Embryonic facial prominence (tissue), 1 donor: Measurements from ENCODE around the gene USP24.
"Not testable (repeated sequence)": the region's sequence is repeated elsewhere in the genome, so short reads cannot be mapped to it uniquely, and the experiment has no call there.

ENCODE experiments used
- DNase-seq: peaks from one replicate; pipeline ENCODE4 v3.0.0-alpha.2; 2016; ENCODE audit errors: extremely low spot score

The USP24 gene

DNA sequence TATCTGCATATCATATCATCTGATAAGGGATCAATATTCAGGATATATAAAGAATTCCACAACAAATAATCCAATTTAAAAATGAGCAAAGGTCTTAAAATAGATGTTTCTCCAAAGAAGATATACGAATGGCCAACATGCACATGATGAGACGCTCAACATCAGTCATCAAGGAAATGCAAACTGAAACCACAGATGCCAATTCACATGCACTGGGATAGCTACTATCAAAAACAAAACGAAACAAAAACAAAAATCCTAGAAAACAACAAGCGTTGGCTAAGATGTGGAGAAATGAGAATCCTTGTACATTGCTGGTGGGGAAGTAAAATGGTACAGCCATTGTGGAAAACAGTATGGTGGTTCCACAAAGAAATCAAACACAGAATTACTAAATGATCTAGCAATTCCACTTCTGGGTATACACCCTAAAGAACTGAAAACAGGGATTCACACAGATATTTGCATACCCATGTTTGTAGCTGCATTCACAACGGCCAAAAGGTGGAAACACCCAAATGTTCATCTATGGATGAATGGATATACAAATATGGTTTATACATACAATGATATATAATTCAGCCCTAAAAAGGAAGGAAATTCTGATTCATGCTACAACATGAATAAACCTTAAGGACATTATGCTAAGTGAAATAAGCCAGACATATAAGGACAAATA, 96.4 kb downstream of the USP24 start:
- no peak for DNase-seq

DNA sequence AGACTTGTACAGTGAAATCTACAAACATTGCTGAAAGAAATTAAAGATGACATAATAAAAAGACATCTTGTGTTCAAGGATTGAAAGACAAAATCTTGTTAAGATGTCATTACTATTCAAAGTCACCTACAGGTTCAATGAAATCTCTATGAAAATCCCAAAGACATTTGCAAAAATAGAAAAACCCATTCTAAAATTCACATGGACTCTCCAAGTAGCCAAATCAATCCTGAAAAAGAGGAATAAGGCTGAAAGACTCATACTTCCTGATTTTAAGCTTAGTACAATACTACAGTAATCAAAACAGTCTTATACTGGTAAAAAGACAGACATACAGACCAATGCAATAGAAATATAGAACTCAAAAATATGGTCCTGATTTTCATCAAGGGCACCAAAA, 97.2 kb downstream of the USP24 start:
- DNase-seq, result no peak

DNA sequence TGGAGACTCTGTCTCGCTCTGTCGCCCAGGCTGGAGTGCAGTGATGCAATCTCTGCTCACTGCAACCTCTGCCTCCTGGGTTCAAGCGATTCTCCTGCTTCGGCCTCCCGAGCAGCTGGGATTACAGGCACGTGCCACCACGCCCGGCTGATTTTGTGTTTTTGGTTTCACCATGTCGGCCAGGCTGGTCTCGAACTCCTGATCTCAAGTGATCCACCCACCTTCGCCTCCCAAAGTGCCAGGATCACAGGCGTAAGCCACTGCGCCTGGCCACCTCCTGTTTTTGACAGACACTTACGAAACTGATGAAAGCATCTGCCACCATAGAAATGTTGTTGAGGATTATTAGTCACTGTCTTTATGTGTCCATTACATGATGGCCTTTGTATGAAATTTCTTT, 106.2 kb downstream of the USP24 start:
- DNase-seq, result not testable (repeated sequence)

DNA sequence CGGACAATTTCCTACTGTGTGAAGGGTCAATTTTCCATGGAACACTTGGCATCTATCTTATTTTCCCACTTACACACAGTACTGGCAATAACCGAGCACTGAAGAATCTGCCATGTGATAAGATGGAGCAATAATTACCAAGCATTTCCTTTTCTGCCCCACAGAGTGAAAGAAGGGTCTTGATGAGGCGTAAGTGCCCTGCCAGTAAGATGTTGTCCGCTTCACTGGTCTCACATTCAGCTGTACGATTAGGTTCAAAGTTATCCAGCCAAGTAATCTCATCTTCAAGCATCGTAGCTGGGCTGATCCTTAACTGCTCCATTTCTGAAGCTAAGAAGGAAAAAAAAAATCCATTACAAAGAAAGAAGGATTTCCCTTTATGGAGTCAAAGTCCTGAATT, 108.1 kb downstream of the USP24 start:
- DNase-seq, result no peak

DNA sequence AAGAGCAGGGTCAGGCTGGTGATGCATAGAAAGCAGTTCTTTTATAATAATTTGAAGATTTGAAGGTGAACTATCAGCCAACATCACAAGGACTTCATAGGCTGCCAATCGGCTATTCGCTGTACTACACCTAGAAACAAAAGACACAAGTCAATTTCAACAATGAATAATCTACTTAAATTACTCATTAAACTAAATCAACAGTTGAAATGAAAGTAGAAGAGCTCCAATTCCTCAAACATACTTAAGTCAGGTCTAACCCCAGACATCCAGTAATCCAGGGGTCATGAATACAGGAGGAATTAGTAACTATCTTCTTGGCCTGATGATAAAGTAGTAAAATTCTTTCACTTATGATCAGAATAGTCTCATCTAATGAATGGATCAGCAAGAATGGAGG, 111.3 kb downstream of the USP24 start:
- DNase-seq, result no peak

DNA sequence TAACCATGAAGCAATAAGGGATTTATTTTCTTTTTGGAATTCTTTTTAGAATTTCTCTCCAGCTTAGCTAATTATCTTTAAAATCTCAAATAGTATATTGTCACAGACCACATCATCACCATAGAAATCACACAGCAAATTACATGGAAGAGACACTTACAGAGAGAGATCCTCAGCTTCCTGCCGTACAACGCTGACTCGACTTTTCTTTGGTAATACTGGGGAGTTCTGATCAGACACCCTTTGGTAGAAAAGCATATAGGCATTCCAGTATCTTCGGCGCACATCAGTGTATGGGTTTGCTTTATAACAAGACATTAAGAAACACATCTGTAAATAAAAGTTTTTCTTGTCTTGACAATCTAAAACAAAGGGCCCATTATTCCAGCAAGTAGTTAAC, 120.1 kb downstream of the USP24 start:
- DNase-seq, result no peak

DNA sequence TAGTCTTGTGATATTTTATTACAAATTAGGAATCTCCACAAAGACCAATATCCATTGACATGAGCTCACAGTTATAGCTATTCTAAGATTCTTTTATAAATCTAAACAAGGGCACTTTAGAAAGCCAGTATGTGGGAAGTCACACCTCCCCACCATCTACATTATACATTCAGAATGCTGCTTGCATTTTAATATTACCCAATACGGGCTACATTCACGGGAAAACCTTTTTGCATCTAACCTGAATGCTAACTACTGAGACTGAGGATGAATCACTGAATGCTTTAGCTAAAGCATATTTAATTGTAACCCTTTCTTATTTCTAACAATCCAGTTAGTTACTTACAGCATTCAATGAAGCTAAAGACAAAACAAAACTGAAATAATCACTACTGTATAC, 122.7 kb downstream of the USP24 start:
- no peak for DNase-seq

DNA sequence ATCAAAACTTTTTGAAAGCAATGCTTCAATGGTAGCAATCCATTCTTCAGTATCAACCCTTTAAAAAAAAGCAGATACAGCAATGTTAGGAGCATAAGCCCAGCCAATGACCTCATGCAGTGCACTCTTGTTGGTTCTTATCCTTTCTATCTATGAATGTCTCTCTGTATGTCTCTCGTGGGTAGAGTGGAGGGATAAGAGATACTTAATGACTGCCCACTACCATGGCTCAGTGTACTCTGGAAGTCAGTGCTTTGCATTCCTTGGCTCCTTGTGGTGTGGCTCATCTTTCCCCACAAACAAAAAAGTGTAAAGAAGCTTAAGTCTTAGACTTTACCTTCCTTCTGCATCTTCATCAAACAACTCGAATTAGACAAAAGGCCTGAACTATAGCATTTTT, 125.5 kb downstream of the USP24 start:
- DNase-seq, result no peak

DNA sequence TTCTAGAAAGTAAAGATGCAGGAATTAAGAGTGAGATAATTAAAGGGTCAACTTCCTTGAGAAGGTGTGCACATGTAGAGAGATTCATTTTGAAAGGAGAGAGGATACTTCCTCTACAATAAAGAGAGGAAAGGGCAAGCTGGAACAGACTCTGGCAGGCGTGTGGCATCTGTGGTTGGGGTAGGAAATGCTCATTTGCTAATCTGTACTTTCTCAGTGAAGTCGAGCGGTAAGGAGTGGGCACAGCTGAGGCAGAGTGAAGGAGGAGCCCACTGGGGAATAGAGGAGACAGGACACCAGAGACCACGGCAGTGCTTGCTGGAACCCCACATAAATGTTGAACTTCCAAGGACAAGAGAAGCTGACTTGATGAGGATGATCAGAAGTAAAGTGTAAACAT, 126.8 kb downstream of the USP24 start:
- no peak for DNase-seq

DNA sequence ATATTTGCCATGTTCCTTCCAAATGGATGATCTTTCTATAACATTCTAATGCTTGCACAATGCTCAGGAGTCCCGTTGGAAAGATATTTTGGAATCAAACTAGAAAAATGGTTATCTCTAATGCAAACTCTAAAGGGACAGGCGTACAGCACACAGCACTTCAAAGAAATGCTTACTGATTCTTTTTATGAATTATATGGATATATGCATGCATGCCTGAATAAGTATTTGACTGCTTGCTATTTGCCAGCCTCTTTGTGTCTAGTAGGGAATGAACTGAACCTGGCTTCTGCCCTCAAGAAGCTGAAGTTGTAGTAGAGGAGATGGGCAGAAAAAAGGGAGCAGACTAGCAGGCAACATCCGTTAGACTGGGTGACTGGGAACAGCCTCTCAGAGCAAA, 127.7 kb downstream of the USP24 start:
- no peak for DNase-seq

DNA sequence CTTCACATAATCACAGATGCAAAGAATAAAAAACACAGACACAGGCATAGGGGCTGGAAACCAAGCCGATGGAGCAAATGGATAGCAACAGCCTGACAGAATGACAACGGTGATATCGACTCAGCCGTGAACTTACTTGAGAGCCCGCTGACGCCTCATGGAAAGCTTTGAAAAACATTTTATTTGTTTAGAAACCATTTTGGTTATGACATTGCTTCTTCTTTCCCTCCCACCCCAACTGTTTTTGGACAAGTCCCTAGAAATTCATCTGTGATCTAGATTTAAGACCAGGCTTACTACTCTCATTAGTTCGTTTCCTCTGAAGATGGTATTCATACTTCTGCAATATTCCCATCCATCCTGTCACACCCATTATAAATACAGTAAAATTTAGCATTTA, 130.9 kb downstream of the USP24 start:
- no peak for DNase-seq

DNA sequence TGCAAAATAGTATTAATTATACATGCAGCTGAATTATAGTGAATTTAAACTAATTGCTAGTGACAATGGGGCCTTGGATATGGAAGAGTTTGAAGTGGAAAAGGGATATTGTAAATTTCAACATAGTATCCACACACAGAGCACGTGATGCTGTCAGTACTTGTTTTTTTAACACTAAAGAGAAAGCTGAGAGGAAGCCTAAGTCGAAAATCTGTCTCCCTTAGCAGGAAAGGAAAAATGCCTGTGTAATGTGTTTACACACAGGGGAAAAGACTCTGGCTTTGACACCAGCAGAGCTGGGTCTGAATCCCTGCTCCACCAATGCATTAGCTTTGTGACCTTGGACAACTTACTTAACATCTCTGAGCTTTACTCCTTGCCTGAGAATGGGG, 133.3 kb downstream of the USP24 start:
- DNase-seq, result no peak

DNA sequence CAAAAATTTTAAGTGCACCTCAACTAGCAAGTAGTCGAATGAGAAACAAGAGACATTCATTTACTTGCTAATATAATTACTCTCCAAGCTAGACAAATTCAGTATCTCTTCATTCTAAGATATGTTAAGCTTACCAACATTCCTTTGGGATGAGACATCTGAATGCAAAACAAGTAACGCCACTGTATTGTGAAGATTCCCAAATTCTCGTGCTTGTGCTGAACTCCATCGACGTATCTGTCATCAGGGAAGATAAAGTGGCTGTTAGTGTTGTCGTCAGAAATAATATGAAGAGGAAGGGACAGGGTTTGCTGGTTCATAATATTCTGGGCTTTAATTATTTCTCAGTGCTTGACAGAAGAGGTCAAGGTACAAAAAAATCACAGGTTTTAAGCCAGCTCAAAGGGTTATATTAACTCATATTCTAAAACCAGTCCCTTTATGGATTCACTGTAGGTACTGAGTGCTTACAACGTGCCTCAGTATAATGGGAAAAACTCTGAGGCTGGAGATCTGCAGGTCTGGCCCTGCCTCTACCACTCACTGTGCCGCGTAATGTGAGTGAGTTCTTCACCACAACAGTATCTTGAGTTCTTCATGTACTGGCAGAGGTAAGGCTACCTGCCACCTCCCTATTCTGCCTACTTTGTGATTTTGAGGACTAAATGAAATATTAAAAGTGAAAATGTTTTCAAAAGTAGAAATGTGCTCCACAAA, 133.8 kb downstream of the USP24 start:
- no peak for DNase-seq

DNA sequence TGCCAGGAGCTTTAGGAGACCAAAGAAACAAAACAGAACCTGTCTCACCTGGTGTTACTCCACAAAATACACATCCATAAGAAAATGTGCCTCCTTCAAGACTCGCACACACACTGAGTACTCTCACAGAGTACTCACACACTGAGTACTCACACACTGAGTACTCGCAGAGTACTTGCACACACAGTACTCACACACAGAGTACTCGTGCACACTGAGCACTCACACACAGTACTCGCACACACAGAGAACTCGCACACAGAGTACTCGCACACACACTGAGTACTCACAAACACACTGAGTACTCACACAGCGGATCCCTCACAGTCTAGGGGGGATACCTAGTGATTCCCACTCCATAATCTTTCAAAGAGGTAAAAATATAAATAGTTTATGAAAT, 135.5 kb downstream of the USP24 start:
- no peak for DNase-seq

DNA sequence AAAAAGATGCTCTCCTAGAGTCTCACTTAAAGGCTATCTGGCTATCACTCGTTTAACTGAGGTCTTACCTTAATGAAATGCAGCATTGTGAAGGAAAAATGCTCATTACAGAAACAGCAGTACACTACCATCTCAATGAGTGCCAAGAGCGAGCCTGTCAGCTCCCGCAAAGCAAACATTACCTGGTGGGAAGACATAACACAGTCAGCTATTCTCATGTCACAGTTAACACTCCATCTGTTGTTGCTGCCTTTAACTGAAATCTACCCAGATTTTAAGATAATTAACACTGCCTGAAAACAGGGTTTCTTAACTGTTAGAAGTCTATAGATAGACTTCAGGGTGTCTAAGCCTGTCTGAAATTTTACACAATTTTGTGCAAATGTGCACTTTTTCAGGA, 136.7 kb downstream of the USP24 start:
- DNase-seq, result no peak

DNA sequence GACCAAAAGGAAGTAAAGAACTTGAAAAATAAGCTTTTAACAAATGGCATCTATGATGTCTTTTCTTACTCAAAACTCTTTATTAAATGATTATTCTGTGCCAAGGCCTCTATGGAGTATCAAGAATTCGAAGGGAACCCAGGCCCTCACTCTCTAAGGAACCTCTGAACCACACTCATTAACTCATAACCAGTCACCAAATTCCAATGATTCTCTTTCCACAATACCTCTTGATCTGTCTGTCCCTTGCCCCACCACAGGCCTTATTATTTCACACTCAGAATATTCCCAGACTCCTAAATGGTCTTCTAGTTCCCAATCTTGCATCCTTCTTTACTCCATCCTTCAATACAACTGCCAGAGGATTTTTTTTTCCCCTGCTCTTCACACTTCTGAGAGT, 138.8 kb downstream of the USP24 start:
- no peak for DNase-seq

DNA sequence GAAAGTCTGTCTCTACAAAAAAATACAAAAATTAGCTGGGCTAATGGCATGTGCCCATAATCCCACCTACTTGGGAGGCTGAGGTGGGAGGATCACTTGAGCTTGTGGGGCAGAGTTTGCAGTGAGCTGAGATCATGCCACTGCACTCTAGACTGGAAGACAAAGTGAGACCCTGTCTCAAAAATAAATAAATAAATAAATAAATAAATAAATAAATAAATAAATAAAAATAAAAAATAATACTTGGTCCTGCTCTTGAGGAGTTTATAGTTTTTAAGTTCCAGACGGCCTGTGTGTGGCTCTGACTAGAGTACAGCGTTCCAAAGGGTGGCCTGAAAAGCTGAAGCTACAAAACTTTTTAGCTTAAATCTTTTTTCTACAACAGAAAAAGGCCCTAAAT, 140.7 kb downstream of the USP24 start:
- DNase-seq, result no peak

DNA sequence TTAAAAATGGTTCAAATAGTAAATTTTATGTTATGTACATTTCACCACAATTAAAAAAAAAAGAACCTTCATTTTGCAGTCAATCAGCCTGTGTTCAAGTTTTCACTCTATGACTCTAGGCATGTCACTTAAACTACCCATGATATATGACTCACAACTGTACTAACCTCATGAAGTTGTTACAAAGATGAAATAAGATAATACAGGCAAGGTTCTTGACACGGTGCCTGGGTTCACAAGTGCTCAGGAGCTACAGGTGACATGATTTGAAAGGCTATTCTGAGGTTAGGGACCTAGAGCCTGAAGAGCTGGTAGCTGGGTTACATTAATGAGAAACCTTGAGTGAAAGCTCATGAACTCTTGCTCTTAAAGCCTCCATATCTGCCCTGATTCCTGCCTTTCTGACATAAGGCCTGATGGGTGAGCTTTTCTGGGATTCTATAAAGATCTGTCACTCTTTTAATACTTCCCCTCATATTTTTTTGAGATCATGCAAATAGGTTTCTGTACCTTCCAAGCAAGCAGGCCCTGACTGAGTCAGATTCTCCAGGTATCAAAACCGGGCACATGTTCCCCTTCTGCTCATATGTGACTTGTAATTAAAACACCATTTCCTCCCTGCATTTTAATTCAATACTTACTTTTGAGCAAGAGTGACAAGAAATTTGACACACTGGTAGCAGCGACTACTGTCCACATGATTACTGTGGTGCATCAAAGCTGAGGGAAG, 141.8 kb downstream of the USP24 start:
- DNase-seq, result no peak

DNA sequence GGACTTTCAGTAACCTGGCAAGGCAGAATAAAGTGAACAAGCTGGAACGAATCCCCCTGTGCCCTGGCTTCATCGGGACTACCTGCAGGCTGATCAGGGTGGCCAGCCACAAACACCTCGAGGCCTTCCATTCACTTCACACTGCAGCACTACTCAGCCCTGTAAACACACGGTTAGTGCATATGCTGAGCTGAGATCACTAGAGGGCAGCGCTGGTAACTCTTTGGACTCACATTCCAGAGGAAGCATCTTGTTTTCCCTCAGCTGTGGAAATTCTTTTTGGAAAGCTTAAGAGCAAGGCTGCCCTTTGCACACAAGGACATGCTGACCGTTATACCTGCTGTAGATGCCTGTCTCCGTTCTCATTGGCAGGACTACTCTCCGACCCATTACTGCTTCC, 143.7 kb downstream of the USP24 start:
- no peak for DNase-seq

DNA sequence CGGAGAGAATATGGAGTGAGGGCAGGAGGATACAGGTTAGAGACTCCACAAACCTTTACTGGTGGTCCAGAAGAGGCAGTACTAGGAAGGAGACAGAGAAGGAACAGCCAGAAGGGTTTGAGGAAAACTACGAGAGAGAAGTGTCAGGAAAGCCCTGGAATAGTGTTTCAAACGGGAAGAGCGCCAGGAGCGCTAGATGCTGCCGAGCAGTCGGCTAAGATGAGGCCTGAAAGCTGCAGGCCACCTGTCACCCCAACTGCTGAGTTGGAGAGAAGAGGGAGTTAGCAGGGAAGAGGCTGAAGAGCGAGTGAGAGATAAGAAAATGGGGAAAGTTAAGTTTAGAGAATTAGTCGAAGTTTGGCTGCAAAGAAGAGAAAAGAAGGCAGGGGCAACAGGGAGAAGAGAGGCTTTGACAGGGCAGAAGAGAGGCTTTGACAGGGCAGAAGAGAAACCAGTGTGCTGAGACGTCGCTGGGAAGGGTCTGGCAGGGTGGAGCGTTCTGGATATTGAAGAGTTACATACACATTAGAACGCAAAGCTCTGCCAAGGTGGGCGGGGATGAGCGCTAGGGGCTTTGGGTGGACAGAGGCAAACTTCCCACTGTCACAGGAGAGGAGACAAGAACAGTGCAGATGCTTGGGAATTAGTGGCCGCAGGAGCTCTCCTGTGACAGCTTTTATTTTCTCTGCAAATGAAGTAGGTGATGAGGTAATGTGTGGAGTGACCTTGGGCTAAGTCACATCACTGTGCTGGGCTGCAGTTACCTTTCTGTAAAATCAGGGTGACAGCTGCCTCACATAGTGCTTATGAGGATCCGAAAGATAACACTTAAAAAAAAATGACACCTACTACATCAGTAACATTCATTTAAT, 144.6 kb downstream of the USP24 start:
- DNase-seq, result no peak

DNA sequence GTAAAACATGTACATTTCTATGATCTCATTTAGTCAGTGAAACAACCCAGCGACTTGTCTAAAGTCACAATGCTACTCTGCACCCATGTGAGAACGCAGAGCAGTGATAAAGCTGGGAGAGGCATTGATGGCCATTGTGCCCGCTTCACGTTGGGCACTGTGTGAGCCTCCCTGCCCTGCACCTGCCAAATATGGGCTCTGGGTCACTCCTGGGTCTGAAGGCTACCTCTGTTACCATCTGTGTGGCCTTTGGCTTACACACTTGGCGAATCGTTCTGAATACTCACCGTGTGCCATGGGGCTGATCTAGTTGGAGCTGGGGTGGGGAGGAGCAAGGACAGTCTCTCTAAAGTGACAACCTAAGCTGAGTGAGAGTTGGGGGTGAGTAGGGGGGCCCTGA, 145.9 kb downstream of the USP24 start:
- DNase-seq, result no peak

DNA sequence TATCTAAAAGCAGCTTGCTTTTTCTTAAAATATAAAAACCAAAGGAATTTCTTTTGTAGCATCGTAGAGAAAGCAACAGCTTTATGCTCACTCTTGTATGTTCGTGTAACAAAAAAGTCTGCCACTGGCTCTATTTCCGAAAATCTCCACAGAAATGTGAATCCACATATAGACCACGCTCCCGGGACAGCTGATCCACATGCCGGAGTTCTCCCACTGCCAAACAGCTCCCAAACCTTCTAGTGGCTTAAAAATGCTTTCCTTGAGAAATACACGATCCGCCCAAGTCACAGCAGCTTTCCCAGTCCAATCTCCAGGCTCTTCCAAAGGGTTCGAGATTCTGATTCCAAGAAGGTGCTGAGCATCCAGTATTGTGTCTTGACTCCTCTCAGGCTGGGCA, 146.5 kb downstream of the USP24 start:
- DNase-seq, result no peak
